ENCODE measurements around the gene ERH. TPM values are rescaled to one million over a fixed set of nuclear protein-coding genes. Genes with fewer than 3 reads are reported as not detected.

Gene ERH
- total RNA-seq, 3 donors from 2014 or later (not counting 1 experiment from before 2014, with no cell fraction given), result 103 to 120 (median 113) TPM

DNA sequence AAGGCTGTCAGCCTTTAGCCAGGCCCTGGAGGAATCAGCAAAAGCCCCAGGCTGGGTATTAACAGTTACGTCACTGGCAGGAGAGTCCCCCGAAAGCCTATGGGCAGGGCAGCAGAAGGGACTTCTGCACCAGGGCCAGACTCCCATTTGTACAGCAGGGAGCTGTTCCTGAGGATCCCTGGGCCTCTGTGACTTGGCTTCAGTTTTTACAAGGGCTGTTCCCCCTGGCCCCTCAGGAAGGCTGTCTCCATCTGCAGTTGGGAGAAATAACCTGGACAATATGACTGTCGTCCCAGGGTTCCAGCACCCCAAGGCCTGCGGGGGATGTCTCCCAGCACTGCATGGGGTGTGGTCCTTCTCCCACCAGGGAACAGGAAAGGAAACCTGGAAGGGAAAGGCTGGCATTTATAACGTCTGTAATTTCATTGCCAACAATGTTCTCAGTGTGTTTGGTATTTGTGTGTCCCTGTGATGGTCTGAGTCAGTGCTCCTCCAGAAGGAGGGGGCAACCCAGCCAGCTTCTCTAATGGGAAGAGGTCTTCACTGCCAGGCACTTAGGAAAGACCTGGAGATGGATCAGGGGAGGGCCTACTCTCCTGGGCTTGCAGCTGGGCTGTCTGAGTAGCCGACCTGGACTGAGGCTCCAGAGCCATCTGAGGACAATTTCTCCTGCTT is 42.4 kb downstream of the ERH start:
- intact Hi-C loops (cut with micrococcal nuclease), result no loop called here
- Histone ChIP-seq H3K36me3 (ENCODE audit: control insufficient read depth, insufficient read depth, low read length) (no peaks in the 10 kb centered on the region), H3K9me3 (ENCODE audit: control insufficient read depth, insufficient read depth, low read length) (no peaks in the 10 kb centered on the region), H3K27ac (ENCODE audit: low read length) (no peak overlapping the region), H3K4me3 (ENCODE audit: low read length) (no peak overlapping the region), H3K27me3 (ENCODE audit: control insufficient read depth, insufficient read depth, low read length) (no peaks in the 10 kb centered on the region), H3K4me1 (ENCODE audit: control insufficient read depth, insufficient read depth, low read length) (peaks cover 14% of the 10 kb centered on the region)
- ATAC-seq, result no peak
- Mint-ChIP-seq H3K36me3 (no peaks in the 10 kb centered on the region), H3K4me1 (peaks cover 8 to 9% of the 10 kb centered on the region in 2 donors), H3K27me3 (ENCODE audit: low read depth in 2 of 2) (peaks cover 0 to 12% of the 10 kb centered on the region in 2 donors), H3K27ac (no peak overlapping the region), H3K9me3 (no peaks in the 10 kb centered on the region), H3K4me3 (no peak overlapping the region)
- TF ChIP-seq, protein P1, sequence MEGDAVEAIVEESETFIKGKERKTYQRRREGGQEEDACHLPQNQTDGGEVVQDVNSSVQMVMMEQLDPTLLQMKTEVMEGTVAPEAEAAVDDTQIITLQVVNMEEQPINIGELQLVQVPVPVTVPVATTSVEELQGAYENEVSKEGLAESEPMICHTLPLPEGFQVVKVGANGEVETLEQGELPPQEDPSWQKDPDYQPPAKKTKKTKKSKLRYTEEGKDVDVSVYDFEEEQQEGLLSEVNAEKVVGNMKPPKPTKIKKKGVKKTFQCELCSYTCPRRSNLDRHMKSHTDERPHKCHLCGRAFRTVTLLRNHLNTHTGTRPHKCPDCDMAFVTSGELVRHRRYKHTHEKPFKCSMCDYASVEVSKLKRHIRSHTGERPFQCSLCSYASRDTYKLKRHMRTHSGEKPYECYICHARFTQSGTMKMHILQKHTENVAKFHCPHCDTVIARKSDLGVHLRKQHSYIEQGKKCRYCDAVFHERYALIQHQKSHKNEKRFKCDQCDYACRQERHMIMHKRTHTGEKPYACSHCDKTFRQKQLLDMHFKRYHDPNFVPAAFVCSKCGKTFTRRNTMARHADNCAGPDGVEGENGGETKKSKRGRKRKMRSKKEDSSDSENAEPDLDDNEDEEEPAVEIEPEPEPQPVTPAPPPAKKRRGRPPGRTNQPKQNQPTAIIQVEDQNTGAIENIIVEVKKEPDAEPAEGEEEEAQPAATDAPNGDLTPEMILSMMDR (IDR thresholded peaks at IDR 0.05), result no peak
- DNase-seq, result no peak
- WGBS (ENCODE audit: insufficient coverage), result 89% methylated on average over 6 of the region's 6 CpGs

DNA sequence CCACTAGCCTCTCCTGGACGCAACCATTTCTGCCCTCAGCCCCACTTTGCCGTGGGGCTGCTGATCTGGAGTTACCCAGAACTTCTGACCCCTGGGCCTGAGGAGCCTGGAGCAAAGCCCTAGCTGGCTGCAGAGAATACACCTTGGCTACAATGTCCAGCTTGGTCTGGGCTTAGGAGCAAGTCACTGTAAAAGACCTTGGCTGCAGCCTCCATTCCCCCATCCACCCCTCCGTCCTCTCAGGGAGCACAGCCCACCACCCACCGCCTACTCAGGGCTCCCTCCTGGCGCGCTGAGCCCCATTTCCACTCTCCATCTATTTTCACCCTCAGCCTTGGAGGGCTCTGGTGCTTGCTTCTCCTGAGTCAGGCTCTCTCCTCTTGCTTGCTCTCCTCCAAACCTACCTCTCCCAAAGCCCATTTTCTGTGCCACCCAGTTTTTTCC is 42.9 kb downstream of the ERH start:
- 83% methylated on average over 6 of the region's 6 CpGs for WGBS (ENCODE audit: insufficient coverage)
- H3K27ac Mint-ChIP-seq, result peak overlapping the region in 1 of 2 donors; percentile 69
- intact Hi-C loops (cut with micrococcal nuclease), result no loop called here
- H3K4me1 Mint-ChIP-seq, result peaks cover 8 to 9% of the 10 kb centered on the region in 2 donors
- H3K27me3 ChIP-seq (ENCODE audit: control insufficient read depth, insufficient read depth, low read length), result no peaks in the 10 kb centered on the region
- H3K27me3 Mint-ChIP-seq (ENCODE audit: low read depth in 2 of 2), result peaks cover 0 to 15% of the 10 kb centered on the region in 2 donors
- no peak overlapping the region for H3K4me3 Mint-ChIP-seq
- no peak overlapping the region for H3K4me3 ChIP-seq (ENCODE audit: low read length)
- H3K36me3 Mint-ChIP-seq, result no peaks in the 10 kb centered on the region
- no peaks in the 10 kb centered on the region for H3K36me3 ChIP-seq (ENCODE audit: control insufficient read depth, insufficient read depth, low read length)
- no peak overlapping the region for H3K27ac ChIP-seq (ENCODE audit: low read length)
- TF ChIP-seq, protein P1 (IDR thresholded peaks at IDR 0.05), result no peak
- no peaks in the 10 kb centered on the region for H3K9me3 ChIP-seq (ENCODE audit: control insufficient read depth, insufficient read depth, low read length)
- no peak for ATAC-seq
- peaks cover 14% of the 10 kb centered on the region for H3K4me1 ChIP-seq (ENCODE audit: control insufficient read depth, insufficient read depth, low read length)
- no peak for DNase-seq
- H3K9me3 Mint-ChIP-seq, result no peaks in the 10 kb centered on the region

DNA sequence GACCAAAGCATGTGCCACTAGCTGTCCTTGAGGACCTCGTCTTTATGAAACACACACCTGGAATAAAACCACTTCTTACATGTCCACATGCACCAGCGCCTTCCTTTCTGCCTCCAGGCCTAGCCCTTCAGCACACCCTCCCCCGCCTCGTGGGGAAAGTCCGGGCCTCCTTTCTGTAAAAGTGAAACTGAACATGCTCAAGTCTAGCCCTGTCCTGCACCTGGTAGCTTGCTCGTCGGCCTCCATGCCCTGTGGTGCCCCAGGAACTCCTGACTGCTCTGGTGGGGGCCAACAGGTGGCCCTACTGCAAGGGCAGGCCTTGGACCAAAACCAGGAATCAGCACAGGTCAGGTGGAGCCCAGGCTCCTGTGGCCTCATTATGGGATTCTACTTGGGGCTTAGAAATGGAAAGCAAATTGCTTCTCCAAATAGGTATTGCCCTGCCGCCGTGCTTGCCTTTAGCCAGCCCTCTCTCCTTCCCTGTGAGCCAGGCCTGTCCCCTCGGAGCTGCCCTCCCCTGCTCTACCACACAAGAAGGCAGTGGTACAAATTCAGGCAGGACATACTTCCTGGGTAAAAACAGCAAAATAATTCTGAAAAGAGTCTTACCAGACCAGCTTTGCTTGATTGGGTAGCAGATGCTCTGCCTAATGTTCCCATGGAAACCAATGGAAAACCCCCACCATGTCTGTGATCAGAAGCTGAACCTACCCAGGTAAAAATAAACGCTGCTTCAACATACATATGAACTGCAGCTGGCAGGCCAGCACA is 43.5 kb downstream of the ERH start:
- Histone ChIP-seq H3K4me1 (ENCODE audit: control insufficient read depth, insufficient read depth, low read length) (peaks cover 14% of the 10 kb centered on the region), H3K27me3 (ENCODE audit: control insufficient read depth, insufficient read depth, low read length) (no peaks in the 10 kb centered on the region), H3K9me3 (ENCODE audit: control insufficient read depth, insufficient read depth, low read length) (no peaks in the 10 kb centered on the region), H3K4me3 (ENCODE audit: low read length) (no peak overlapping the region), H3K27ac (ENCODE audit: low read length) (peak overlapping the region; percentile 39), H3K36me3 (ENCODE audit: control insufficient read depth, insufficient read depth, low read length) (no peaks in the 10 kb centered on the region)
- WGBS (ENCODE audit: insufficient coverage), result 34% methylated on average over 11 of the region's 11 CpGs
- H3K27ac Mint-ChIP-seq, result peak overlapping the region in 1 of 2 donors; percentile 69
- peaks cover 8 to 9% of the 10 kb centered on the region in 2 donors for H3K4me1 Mint-ChIP-seq
- intact Hi-C loops (cut with micrococcal nuclease), result no loop called here
- DNase-seq (peak in 1 of 2 donors; percentile 71), ATAC-seq (peak; percentile 78 to 90 (median 85))
- TF ChIP-seq, protein P1 (IDR thresholded peaks at IDR 0.05), result no peak
- no peaks in the 10 kb centered on the region for H3K36me3 Mint-ChIP-seq
- H3K4me3 Mint-ChIP-seq, result peak overlapping the region; percentile 2
- no peaks in the 10 kb centered on the region for H3K9me3 Mint-ChIP-seq
- H3K27me3 Mint-ChIP-seq (ENCODE audit: low read depth in 2 of 2), result peaks cover 0 to 17% of the 10 kb centered on the region in 2 donors
